MM.1S (cell line): Measurements from ENCODE around the gene THRSP.

ENCODE experiments used
- EZH2phosphoT487 ChIP-seq: fragments of 300-600 bp; sonication (generic); IDR thresholded peaks from 2 replicates; pipeline ENCODE4 v1.6.1; 2018; ENCODE audit warnings: antibody characterized with exemption, low read length
- TF ChIP-seq, protein P1 (sequence below): fragments of 300-600 bp; sonication (generic); IDR thresholded peaks from 2 replicates; pipeline ENCODE4 v1.5.1; 2016; ENCODE audit warnings: antibody characterized with exemption, low read length, mixed read lengths

DNA sequence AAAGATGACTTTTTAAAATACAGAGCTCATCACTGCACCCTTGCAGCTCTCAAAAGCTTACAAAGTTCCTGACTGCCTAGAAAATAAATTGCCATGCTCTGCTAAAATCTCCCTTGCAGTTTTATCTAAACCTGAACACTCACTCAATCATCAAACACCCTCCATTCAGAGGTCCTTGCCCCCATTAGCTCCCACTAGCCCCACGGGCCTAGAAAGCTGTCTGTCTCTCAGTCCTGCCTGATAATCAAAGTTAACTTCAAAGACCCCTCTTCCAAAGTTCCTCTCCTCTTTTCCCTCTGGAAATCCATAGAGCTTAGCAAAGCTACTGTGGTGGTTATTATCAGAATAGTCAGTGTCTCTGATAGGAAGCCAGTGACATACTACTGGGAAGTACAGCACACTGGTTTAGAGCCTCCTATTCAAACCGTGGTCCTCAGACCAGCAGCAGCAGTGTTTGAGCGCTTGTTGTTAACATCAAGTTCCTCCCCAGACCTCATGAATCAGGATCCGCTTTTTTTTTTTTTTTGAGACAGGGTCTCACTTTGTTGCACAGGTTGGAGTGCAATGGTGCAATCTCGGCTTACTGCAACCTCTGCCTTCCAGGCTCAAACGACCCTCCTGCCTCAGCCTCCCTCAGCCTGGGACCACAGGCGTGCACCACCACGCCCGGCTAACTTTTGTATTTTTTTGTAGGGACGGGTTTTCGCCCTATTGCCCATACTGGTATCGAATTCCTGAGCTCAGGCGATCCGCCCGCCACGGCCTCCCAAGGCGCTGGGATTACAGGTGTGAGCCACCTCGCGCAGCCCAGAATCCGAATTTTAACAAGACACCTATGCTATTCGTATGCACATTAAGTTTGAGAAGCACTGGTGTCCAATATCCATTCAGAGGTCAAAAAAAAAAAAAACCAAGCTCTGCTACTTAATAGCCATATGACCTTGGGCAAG, 14.8 kb downstream of the THRSP start:
- TF ChIP-seq, protein P1, sequence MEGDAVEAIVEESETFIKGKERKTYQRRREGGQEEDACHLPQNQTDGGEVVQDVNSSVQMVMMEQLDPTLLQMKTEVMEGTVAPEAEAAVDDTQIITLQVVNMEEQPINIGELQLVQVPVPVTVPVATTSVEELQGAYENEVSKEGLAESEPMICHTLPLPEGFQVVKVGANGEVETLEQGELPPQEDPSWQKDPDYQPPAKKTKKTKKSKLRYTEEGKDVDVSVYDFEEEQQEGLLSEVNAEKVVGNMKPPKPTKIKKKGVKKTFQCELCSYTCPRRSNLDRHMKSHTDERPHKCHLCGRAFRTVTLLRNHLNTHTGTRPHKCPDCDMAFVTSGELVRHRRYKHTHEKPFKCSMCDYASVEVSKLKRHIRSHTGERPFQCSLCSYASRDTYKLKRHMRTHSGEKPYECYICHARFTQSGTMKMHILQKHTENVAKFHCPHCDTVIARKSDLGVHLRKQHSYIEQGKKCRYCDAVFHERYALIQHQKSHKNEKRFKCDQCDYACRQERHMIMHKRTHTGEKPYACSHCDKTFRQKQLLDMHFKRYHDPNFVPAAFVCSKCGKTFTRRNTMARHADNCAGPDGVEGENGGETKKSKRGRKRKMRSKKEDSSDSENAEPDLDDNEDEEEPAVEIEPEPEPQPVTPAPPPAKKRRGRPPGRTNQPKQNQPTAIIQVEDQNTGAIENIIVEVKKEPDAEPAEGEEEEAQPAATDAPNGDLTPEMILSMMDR: no peak
- no peak for TF ChIP-seq EZH2phosphoT487
